Transverse colon (tissue), 4 donors: ENCODE measurements around the gene ZNF497.

Source experiments
- POLR2AphosphoS5 ChIP-seq, 3 donors: sonication (generic); formaldehyde crosslinking; IDR thresholded peaks; one replicate each; pipeline ENCODE4 v1.6.1; 2016; ENCODE audit warnings: antibody characterized with exemption in 3 of 3
- TF ChIP-seq, protein P1 (sequence below), 5 experiments: fragments of 200-600 bp in 3 of 5; fragments of 450-650 bp in 2 of 5; sonication (generic) in 3 of 5; IDR thresholded peaks; 1 replicate in 2 of 5; 2 replicates in 3 of 5; pipeline ENCODE4 v1.5.1; 2016 to 2017; ENCODE audit warnings: antibody characterized with exemption in 5 of 5, inconsistent platforms in 3 of 5, mild to moderate bottlenecking in 2 of 5, moderate library complexity in 1 of 5

GRCh38 chr19:58380662-58381459, 18.3 kb upstream of the ZNF497 start, which contains the start of gene ZNF837:
- TF ChIP-seq POLR2AphosphoS5 (IDR thresholded peaks at IDR 0.05): peak; percentile 50 to 95 (median 92)
- TF ChIP-seq, protein P1, sequence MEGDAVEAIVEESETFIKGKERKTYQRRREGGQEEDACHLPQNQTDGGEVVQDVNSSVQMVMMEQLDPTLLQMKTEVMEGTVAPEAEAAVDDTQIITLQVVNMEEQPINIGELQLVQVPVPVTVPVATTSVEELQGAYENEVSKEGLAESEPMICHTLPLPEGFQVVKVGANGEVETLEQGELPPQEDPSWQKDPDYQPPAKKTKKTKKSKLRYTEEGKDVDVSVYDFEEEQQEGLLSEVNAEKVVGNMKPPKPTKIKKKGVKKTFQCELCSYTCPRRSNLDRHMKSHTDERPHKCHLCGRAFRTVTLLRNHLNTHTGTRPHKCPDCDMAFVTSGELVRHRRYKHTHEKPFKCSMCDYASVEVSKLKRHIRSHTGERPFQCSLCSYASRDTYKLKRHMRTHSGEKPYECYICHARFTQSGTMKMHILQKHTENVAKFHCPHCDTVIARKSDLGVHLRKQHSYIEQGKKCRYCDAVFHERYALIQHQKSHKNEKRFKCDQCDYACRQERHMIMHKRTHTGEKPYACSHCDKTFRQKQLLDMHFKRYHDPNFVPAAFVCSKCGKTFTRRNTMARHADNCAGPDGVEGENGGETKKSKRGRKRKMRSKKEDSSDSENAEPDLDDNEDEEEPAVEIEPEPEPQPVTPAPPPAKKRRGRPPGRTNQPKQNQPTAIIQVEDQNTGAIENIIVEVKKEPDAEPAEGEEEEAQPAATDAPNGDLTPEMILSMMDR (IDR thresholded peaks at IDR 0.05): peak in 1 of 5 experiments; percentile 35
